Skeletal muscle satellite cell (primary cell): ENCODE data around the gene KCTD3.

Experiments
- H3K27me3 ChIP-seq: 2 replicates; pipeline ENCODE4 v1.7.0; 2013; ENCODE audit warnings: low read length; ENCODE audit not compliant: control insufficient read depth, insufficient read depth
- H3K36me3 ChIP-seq: 2 replicates; pipeline ENCODE4 v1.7.0; 2013; ENCODE audit warnings: mild to moderate bottlenecking, control low read depth, low read length; ENCODE audit not compliant: insufficient read depth
- H3K4me1 ChIP-seq: 2 replicates; pipeline ENCODE4 v1.7.0; 2013; ENCODE audit warnings: low read length; ENCODE audit not compliant: control insufficient read depth, insufficient read depth
- H3K4me2 ChIP-seq: 2 replicates; pipeline ENCODE4 v1.7.0; 2013; ENCODE audit warnings: mild to moderate bottlenecking, low read length
- H3K4me3 ChIP-seq: 2 replicates; pipeline ENCODE4 v1.7.0; 2013; ENCODE audit warnings: low read length
- H3K9ac ChIP-seq: 2 replicates; pipeline ENCODE4 v1.7.0; 2013; ENCODE audit warnings: mild to moderate bottlenecking, low read depth, low read length, moderate library complexity
- H3K9me3 ChIP-seq: replicated peaks from 2 replicates; pipeline ENCODE4 v1.7.0; 2013; ENCODE audit warnings: mild to moderate bottlenecking, control low read depth, low read length

The KCTD3 gene

GRCh38 chr1:215643592-215644321 is 76.7 kb downstream of the KCTD3 start:
- no peaks in the 10 kb centered on the region for H3K27me3 ChIP-seq
- H3K9ac ChIP-seq, result no peak overlapping the region
- no peaks in the 10 kb centered on the region for H3K36me3 ChIP-seq
- H3K9me3 ChIP-seq, result no peaks in the 10 kb centered on the region
- no peak overlapping the region for H3K4me2 ChIP-seq
- no peaks in the 10 kb centered on the region for H3K4me1 ChIP-seq
- H3K4me3 ChIP-seq, result no peak overlapping the region

GRCh38 chr1:215645182-215645581 is 78.1 kb downstream of the KCTD3 start:
- Histone ChIP-seq H3K4me2 (no peak overlapping the region), H3K36me3 (no peaks in the 10 kb centered on the region), H3K4me1 (no peaks in the 10 kb centered on the region), H3K9ac (no peak overlapping the region), H3K4me3 (no peak overlapping the region), H3K27me3 (no peaks in the 10 kb centered on the region), H3K9me3 (no peaks in the 10 kb centered on the region)

- no peaks in the 10 kb centered on the region for H3K27me3 ChIP-seq
- H3K9me3 ChIP-seq, result no peaks in the 10 kb centered on the region
- H3K9ac ChIP-seq, result no peak overlapping the region
- no peak overlapping the region for H3K4me3 ChIP-seq
- no peaks in the 10 kb centered on the region for H3K36me3 ChIP-seq
- H3K4me2 ChIP-seq, result no peak overlapping the region
- H3K4me1 ChIP-seq, result no peaks in the 10 kb centered on the region
These were observed 78.8 kb downstream of the KCTD3 start for GRCh38 chr1:215645861-215646260.

GRCh38 chr1:215647738-215648137 is 80.6 kb downstream of the KCTD3 start:
- no peaks in the 10 kb centered on the region for H3K4me1 ChIP-seq
- H3K9ac ChIP-seq, result no peak overlapping the region
- H3K36me3 ChIP-seq, result no peaks in the 10 kb centered on the region
- H3K27me3 ChIP-seq, result no peaks in the 10 kb centered on the region
- H3K4me2 ChIP-seq, result no peak overlapping the region
- H3K9me3 ChIP-seq, result no peaks in the 10 kb centered on the region
- no peak overlapping the region for H3K4me3 ChIP-seq

GRCh38 chr1:215648957-215649356 is 81.9 kb downstream of the KCTD3 start:
- no peaks in the 10 kb centered on the region for H3K4me1 ChIP-seq
- no peaks in the 10 kb centered on the region for H3K9me3 ChIP-seq
- no peaks in the 10 kb centered on the region for H3K36me3 ChIP-seq
- H3K27me3 ChIP-seq, result no peaks in the 10 kb centered on the region
- H3K4me3 ChIP-seq, result no peak overlapping the region
- H3K4me2 ChIP-seq, result no peak overlapping the region
- H3K9ac ChIP-seq, result no peak overlapping the region

GRCh38 chr1:215650446-215651149 is 83.5 kb downstream of the KCTD3 start:
- H3K4me1 ChIP-seq, result no peaks in the 10 kb centered on the region
- H3K4me2 ChIP-seq, result no peak overlapping the region
- no peak overlapping the region for H3K9ac ChIP-seq
- H3K4me3 ChIP-seq, result no peak overlapping the region
- no peaks in the 10 kb centered on the region for H3K9me3 ChIP-seq
- no peaks in the 10 kb centered on the region for H3K36me3 ChIP-seq
- no peaks in the 10 kb centered on the region for H3K27me3 ChIP-seq

GRCh38 chr1:215651867-215652266 is 84.8 kb downstream of the KCTD3 start:
- Histone ChIP-seq H3K27me3 (no peaks in the 10 kb centered on the region), H3K9ac (no peak overlapping the region), H3K4me2 (no peak overlapping the region), H3K9me3 (no peaks in the 10 kb centered on the region), H3K4me1 (no peaks in the 10 kb centered on the region), H3K4me3 (no peak overlapping the region), H3K36me3 (no peaks in the 10 kb centered on the region)

GRCh38 chr1:215652371-215652770 is 85.3 kb downstream of the KCTD3 start:
- Histone ChIP-seq H3K27me3 (no peaks in the 10 kb centered on the region), H3K4me2 (no peak overlapping the region), H3K4me1 (no peaks in the 10 kb centered on the region), H3K9me3 (no peaks in the 10 kb centered on the region), H3K9ac (no peak overlapping the region), H3K4me3 (no peak overlapping the region), H3K36me3 (no peaks in the 10 kb centered on the region)

GRCh38 chr1:215657047-215657446 is 89.9 kb downstream of the KCTD3 start:
- no peaks in the 10 kb centered on the region for H3K9me3 ChIP-seq
- H3K36me3 ChIP-seq, result no peaks in the 10 kb centered on the region
- H3K27me3 ChIP-seq, result no peaks in the 10 kb centered on the region
- H3K4me3 ChIP-seq, result no peak overlapping the region
- no peaks in the 10 kb centered on the region for H3K4me1 ChIP-seq
- no peak overlapping the region for H3K9ac ChIP-seq
- no peak overlapping the region for H3K4me2 ChIP-seq

GRCh38 chr1:215660259-215660658 is 93.2 kb downstream of the KCTD3 start:
- Histone ChIP-seq H3K36me3 (no peaks in the 10 kb centered on the region), H3K9ac (no peak overlapping the region), H3K9me3 (no peaks in the 10 kb centered on the region)

GRCh38 chr1:215661033-215661432 is 93.9 kb downstream of the KCTD3 start:
- H3K9ac ChIP-seq, result no peak overlapping the region
- no peaks in the 10 kb centered on the region for H3K4me1 ChIP-seq
- H3K4me2 ChIP-seq, result no peak overlapping the region
- no peaks in the 10 kb centered on the region for H3K36me3 ChIP-seq
- H3K4me3 ChIP-seq, result no peak overlapping the region
- no peaks in the 10 kb centered on the region for H3K27me3 ChIP-seq
- no peaks in the 10 kb centered on the region for H3K9me3 ChIP-seq

More at GRCh38 chr1:215660259-215660658, 93.2 kb downstream of the KCTD3 start:
- Histone ChIP-seq H3K4me3 (no peak overlapping the region), H3K4me2 (no peak overlapping the region), H3K27me3 (no peaks in the 10 kb centered on the region), H3K4me1 (no peaks in the 10 kb centered on the region)

- H3K9me3 ChIP-seq, result no peaks in the 10 kb centered on the region
- no peak overlapping the region for H3K4me3 ChIP-seq
- no peaks in the 10 kb centered on the region for H3K36me3 ChIP-seq
- H3K4me1 ChIP-seq, result no peaks in the 10 kb centered on the region
- H3K27me3 ChIP-seq, result no peaks in the 10 kb centered on the region
- no peak overlapping the region for H3K4me2 ChIP-seq
- no peak overlapping the region for H3K9ac ChIP-seq
These were observed 98.1 kb downstream of the KCTD3 start for GRCh38 chr1:215665215-215665614.
